C4-2B (cell line): Measurements from ENCODE around the gene ZDHHC3.

ENCODE experiments used
- ZFX ChIP-seq: fragments of 450-650 bp; IDR thresholded peaks from 2 replicates; pipeline ENCODE4 v1.6.1; 2017
- TF ChIP-seq, protein P1 (sequence below): fragments of 450-650 bp; conservative IDR thresholded peaks from 2 replicates; pipeline ENCODE4 v1.5.1; 2017; ENCODE audit warnings: mild to moderate bottlenecking

GRCh38 chr3:44958386-44958785, 17.6 kb downstream of the ZDHHC3 start:
- TF ChIP-seq, protein P1, sequence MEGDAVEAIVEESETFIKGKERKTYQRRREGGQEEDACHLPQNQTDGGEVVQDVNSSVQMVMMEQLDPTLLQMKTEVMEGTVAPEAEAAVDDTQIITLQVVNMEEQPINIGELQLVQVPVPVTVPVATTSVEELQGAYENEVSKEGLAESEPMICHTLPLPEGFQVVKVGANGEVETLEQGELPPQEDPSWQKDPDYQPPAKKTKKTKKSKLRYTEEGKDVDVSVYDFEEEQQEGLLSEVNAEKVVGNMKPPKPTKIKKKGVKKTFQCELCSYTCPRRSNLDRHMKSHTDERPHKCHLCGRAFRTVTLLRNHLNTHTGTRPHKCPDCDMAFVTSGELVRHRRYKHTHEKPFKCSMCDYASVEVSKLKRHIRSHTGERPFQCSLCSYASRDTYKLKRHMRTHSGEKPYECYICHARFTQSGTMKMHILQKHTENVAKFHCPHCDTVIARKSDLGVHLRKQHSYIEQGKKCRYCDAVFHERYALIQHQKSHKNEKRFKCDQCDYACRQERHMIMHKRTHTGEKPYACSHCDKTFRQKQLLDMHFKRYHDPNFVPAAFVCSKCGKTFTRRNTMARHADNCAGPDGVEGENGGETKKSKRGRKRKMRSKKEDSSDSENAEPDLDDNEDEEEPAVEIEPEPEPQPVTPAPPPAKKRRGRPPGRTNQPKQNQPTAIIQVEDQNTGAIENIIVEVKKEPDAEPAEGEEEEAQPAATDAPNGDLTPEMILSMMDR = no peak
- TF ChIP-seq ZFX = no peak
